Neuronal stem cell (in vitro differentiated cells): ENCODE measurements around the gene TUNAR.

Source experiments
- DNase-seq: peaks from one replicate; pipeline ENCODE4 v3.0.0-alpha.2; 2013; ENCODE audit warnings: low spot score
- H2AFZ ChIP-seq: one replicate; pipeline ENCODE4 v1.6.1; 2013; ENCODE audit warnings: mild to moderate bottlenecking, low read length, inconsistent platforms
- H2AK5ac ChIP-seq: 2 replicates; pipeline ENCODE4 v1.6.1; 2013; ENCODE audit warnings: low read depth, mild to moderate bottlenecking, inconsistent platforms, low read length, moderate library complexity, mixed read lengths
- H2BK120ac ChIP-seq: 2 replicates; pipeline ENCODE4 v1.6.1; 2013; ENCODE audit warnings: low read depth, mild to moderate bottlenecking, inconsistent platforms, low read length, moderate library complexity, mixed read lengths
- H2BK12ac ChIP-seq: one replicate; pipeline ENCODE4 v1.6.1; 2013; ENCODE audit warnings: low read length, inconsistent platforms
- H2BK15ac ChIP-seq: 2 replicates; pipeline ENCODE4 v1.6.1; 2013; ENCODE audit warnings: mild to moderate bottlenecking, low read length, inconsistent platforms, mixed read lengths
- H2BK5ac ChIP-seq: one replicate; pipeline ENCODE4 v1.6.1; 2013; ENCODE audit warnings: inconsistent platforms, mild to moderate bottlenecking, low read length, moderate library complexity
- H3K14ac ChIP-seq: one replicate; pipeline ENCODE4 v1.6.1; 2013; ENCODE audit warnings: low read length, inconsistent platforms
- H3K18ac ChIP-seq: 2 replicates; pipeline ENCODE4 v1.6.1; 2013; ENCODE audit warnings: low read length, inconsistent platforms
- H3K23ac ChIP-seq: 2 replicates; pipeline ENCODE4 v1.6.1; 2013; ENCODE audit warnings: low read depth, mild to moderate bottlenecking, mixed read lengths, low read length, inconsistent platforms; ENCODE audit not compliant: poor library complexity
- H3K27ac ChIP-seq: replicated peaks from 3 replicates; pipeline ENCODE4 v1.5.1; 2013; ENCODE audit warnings: low read length, inconsistent platforms
- H3K27me3 ChIP-seq, 3 experiments: 2 replicates each; pipeline ENCODE4 v1.6.1; 2013; ENCODE audit warnings: low read length in 3 of 3, mild to moderate bottlenecking in 2 of 3, inconsistent platforms in 1 of 3, low read depth in 1 of 3, mixed read lengths in 1 of 3, moderate library complexity in 1 of 3; ENCODE audit not compliant: control insufficient read depth in 3 of 3, insufficient read depth in 3 of 3
- H3K36me3 ChIP-seq, 2 donors: replicated peaks in 1 of 2; 2 replicates each; pipeline ENCODE4 v1.6.1; 2013; ENCODE audit warnings: low read length in 2 of 2; ENCODE audit not compliant: control insufficient read depth in 2 of 2, insufficient read depth in 2 of 2
- H3K4ac ChIP-seq: 2 replicates; pipeline ENCODE4 v1.6.1; 2013; ENCODE audit warnings: inconsistent platforms, mild to moderate bottlenecking, low read length, moderate library complexity
- H3K4me1 ChIP-seq, 2 donors: 1 replicate in 1 of 2; 2 replicates in 1 of 2; pipeline ENCODE4 v1.6.1; 2013; ENCODE audit warnings: low read length in 2 of 2, low read depth in 1 of 2; ENCODE audit not compliant: control insufficient read depth in 2 of 2, insufficient read depth in 1 of 2
- H3K4me2 ChIP-seq: one replicate; pipeline ENCODE4 v1.6.1; 2013; ENCODE audit warnings: mild to moderate bottlenecking, low read length, inconsistent platforms; ENCODE audit not compliant: insufficient read depth, poor library complexity, severe bottlenecking
- H3K4me3 ChIP-seq, 2 donors: 2 replicates each; pipeline ENCODE4 v1.5.1; 2013; ENCODE audit warnings: low read length in 2 of 2, mild to moderate bottlenecking in 2 of 2, inconsistent platforms in 1 of 2, moderate library complexity in 1 of 2
- H3K79me1 ChIP-seq: one replicate; pipeline ENCODE4 v1.6.1; 2013; ENCODE audit warnings: low read depth, mild to moderate bottlenecking, inconsistent platforms, low read length, moderate library complexity
- H3K9ac ChIP-seq: one replicate; pipeline ENCODE4 v1.6.1; 2013; ENCODE audit warnings: mild to moderate bottlenecking, low read depth, low read length, inconsistent platforms; ENCODE audit not compliant: poor library complexity
- H3K9me3 ChIP-seq, 2 donors: replicated peaks in 1 of 2; 2 replicates each; pipeline versions ENCODE3 to v1.6.1; 2013; ENCODE audit warnings: low read length in 2 of 2, mild to moderate bottlenecking in 2 of 2, inconsistent platforms in 1 of 2, low read depth in 1 of 2, mixed read lengths in 1 of 2, moderate library complexity in 1 of 2; ENCODE audit not compliant: control insufficient read depth in 2 of 2, insufficient read depth in 1 of 2
- H4K8ac ChIP-seq: one replicate; pipeline ENCODE4 v1.6.1; 2013; ENCODE audit warnings: low read depth, mild to moderate bottlenecking, inconsistent platforms, low read length, moderate library complexity
- H4K91ac ChIP-seq: one replicate; pipeline ENCODE4 v1.6.1; 2013; ENCODE audit warnings: low read length, low read depth, mild to moderate bottlenecking, inconsistent platforms; ENCODE audit not compliant: poor library complexity
- WGBS, 2 donors: extraction: QIAGEN DNeasy Blood & Tissue Kit; methylation state at CpG; one replicate each; pipeline ENCODE4 v1.1.7; 2013; ENCODE audit warnings: missing lambda C conversion rate in 2 of 2, mixed read lengths in 1 of 2; ENCODE audit not compliant: insufficient read length in 2 of 2, insufficient replicate concordance in 1 of 2; ENCODE audit errors: extremely low coverage in 2 of 2; 5-methylcytosine and 5-hydroxymethylcytosine counted together

TUNAR gene

DNA sequence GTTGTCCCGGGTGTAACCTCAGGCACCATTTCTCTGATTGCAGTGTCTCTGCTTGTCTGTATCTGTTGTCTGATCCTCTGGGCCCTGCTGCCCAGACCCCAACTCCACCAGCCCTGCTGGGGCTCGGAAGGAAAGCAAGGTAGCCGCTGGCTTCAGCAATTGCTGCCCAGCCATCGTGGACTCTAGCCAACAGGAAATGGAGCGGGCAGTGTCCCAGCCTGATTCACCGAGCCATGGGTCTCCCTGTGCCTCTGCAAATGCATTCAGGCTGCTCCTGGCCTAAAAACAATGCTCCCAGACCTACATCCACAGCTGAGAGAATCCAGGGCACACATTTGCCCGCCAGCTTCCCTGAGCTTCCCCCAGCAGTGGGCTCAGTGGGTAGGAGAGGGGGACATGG, 9.2 kb downstream of the TUNAR start:
- DNase-seq: no peak
- H3K9ac ChIP-seq: no peak overlapping the region
- WGBS, 2 donors: no CpG with 5 or more reads among the region's 7 CpGs

DNA sequence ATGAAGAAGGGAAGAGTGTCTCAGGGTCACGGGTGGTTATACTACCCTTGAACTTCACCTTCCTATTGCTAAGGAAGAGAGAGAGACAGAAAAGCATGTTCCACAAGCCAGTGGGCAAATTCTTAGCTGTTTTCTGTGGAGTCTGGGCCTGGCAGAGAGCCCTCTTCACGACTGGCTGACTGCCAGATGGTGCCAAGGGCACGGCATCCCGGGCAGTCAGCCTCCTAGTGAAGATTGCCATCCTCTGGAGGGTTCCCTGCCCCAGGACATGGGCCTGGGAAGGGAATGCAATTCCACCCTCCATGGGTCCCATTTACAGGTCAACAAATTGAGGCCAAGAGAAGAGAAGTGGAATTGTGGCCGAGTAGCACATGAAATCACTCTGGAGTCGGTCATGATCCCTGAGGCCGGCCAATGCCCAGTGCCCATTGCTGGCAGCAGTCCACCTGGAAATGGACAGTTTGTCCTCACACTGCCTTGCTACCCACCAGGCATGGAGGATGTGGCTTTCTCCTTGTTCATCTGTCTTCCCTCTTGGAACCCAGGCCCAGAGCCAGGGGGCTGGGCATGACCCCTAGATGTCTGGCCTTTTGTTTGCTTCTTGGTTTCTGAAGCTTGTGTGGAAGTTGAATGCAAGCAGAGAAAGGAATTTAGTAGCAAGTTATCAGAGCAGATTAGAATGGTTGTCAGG, 9.9 kb downstream of the TUNAR start:
- Histone ChIP-seq H2BK120ac (no peak overlapping the region), H3K4me3 (no peak overlapping the region), H2BK12ac (no peak overlapping the region), H3K14ac (no peak overlapping the region), H2BK15ac (no peak overlapping the region), H3K18ac (peak overlapping the region; percentile 46), H2BK5ac (no peak overlapping the region), H2AK5ac (no peak overlapping the region), H3K4me1 (peaks cover 2 to 13% of the 10 kb centered on the region in 2 donors), H3K27me3 (no peaks in the 10 kb centered on the region), H3K27ac (no peak overlapping the region), H3K23ac (no peak overlapping the region), H4K8ac (no peak overlapping the region), H3K36me3 (no peaks in the 10 kb centered on the region), H3K9ac (no peak overlapping the region), H4K91ac (no peak overlapping the region), H3K79me1 (peaks cover 3% of the 10 kb centered on the region), H3K9me3 (no peaks in the 10 kb centered on the region), H3K4ac (no peak overlapping the region), H2AFZ (no peak overlapping the region), H3K4me2 (no peak overlapping the region)
- WGBS, 2 donors: no CpG with 5 or more reads among the region's 7 CpGs
- no peak for DNase-seq

More for the DNA sequence above, 9.2 kb downstream of the TUNAR start:
- no peak overlapping the region for H2BK12ac ChIP-seq
- peaks cover 3% of the 10 kb centered on the region for H3K79me1 ChIP-seq
- no peak overlapping the region for H2AK5ac ChIP-seq
- no peak overlapping the region for H2BK120ac ChIP-seq
- no peak overlapping the region for H3K23ac ChIP-seq
- no peak overlapping the region for H3K4ac ChIP-seq
- H4K8ac ChIP-seq: no peak overlapping the region
- no peak overlapping the region for H2AFZ ChIP-seq
- H3K4me1 ChIP-seq: peaks cover 4 to 17% of the 10 kb centered on the region in 2 donors
- no peak overlapping the region for H3K4me3 ChIP-seq
- H2BK5ac ChIP-seq: no peak overlapping the region
- H3K14ac ChIP-seq: no peak overlapping the region
- no peak overlapping the region for H4K91ac ChIP-seq
- H3K4me2 ChIP-seq: no peak overlapping the region
- no peaks in the 10 kb centered on the region for H3K9me3 ChIP-seq
- no peak overlapping the region for H3K27ac ChIP-seq
- no peaks in the 10 kb centered on the region for H3K36me3 ChIP-seq
- no peak overlapping the region for H2BK15ac ChIP-seq
- no peaks in the 10 kb centered on the region for H3K27me3 ChIP-seq
- no peak overlapping the region for H3K18ac ChIP-seq

DNA sequence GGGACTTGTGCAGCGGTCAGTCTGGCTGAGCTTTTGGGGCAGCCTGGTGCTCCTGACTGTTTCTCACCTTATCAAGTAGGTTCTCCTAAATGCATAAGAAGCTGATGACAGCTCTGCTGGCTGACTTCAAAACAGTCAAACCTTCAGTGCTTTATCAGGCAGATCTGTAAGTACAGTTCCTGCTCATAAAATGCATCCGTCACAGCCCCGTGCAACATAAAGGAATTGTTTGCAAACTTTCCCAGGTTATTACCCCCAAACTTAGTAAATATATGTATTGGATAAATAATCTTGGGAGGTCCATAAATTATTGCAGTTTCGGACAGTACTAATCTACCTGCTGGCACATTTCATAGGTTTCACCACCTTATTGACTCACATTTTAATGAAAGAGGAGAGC, 10.7 kb downstream of the TUNAR start:
- Histone ChIP-seq H2BK12ac (no peak overlapping the region), H3K18ac (no peak overlapping the region), H3K36me3 (no peaks in the 10 kb centered on the region), H2BK120ac (no peak overlapping the region), H3K79me1 (peaks cover 3% of the 10 kb centered on the region), H4K8ac (no peak overlapping the region), H2BK15ac (no peak overlapping the region), H3K4ac (no peak overlapping the region), H3K9ac (no peak overlapping the region), H3K23ac (no peak overlapping the region), H3K4me2 (no peak overlapping the region), H4K91ac (no peak overlapping the region), H2BK5ac (no peak overlapping the region), H3K27me3 (no peaks in the 10 kb centered on the region), H3K27ac (no peak overlapping the region), H3K4me3 (no peak overlapping the region), H3K9me3 (no peaks in the 10 kb centered on the region), H3K4me1 (peaks cover 0 to 11% of the 10 kb centered on the region in 2 donors), H2AFZ (no peak overlapping the region), H3K14ac (no peak overlapping the region), H2AK5ac (no peak overlapping the region)
- no CpG with 5 or more reads among the region's 4 CpGs for WGBS, 2 donors
- no peak for DNase-seq

DNA sequence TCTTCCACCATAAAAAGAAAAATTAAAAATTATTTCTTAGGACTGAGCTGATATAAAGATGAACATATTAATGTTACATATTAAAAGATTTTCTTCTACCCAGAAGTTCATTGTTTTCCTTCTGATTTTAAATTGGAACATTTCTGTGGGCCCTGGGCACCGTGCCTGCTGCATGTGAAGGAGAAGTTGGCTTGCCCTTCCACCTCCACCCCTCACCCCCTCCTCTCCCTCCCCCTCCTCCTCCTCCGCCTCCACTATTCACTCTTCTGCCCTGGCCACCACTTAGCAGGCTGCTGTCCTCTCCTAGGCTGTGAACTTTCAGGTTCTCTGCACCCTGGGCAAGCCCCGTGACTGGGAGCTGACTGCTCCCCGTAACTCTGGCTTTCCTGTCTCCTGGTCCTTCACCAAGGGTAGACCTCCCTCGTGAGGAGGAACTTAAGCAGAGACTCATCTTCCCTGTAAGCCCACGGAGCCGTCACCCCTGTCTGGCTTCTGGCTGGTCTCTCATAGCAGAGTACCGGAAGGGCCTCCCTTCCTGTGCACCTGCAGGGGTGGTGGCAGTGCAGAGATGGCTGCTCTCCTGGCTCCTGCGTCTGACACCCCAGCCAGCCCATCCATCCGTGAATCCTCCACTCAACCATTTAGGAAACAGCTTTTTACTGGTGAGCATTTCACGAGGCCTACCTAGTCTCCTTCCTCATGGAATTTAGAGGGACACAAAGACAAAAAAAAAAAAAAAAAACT, 12.8 kb downstream of the TUNAR start:
- Histone ChIP-seq H3K23ac (peak overlapping the region; percentile 62), H3K14ac (no peak overlapping the region), H3K36me3 (no peaks in the 10 kb centered on the region), H2BK12ac (no peak overlapping the region), H2BK5ac (no peak overlapping the region), H2AK5ac (no peak overlapping the region), H2BK120ac (no peak overlapping the region), H3K4me3 (no peak overlapping the region), H2BK15ac (no peak overlapping the region), H3K79me1 (peaks cover 3% of the 10 kb centered on the region), H3K4me1 (peaks cover 0 to 12% of the 10 kb centered on the region in 2 donors), H4K8ac (no peak overlapping the region), H3K18ac (no peak overlapping the region), H2AFZ (no peak overlapping the region), H4K91ac (no peak overlapping the region), H3K9ac (no peak overlapping the region), H3K4me2 (no peak overlapping the region), H3K4ac (no peak overlapping the region), H3K27me3 (no peaks in the 10 kb centered on the region), H3K9me3 (no peaks in the 10 kb centered on the region), H3K27ac (no peak overlapping the region)
- no peak for DNase-seq
- no CpG with 5 or more reads among the region's 11 CpGs for WGBS, 2 donors
